Astrocyte of the spinal cord (primary cell): Measurements from ENCODE around the gene HIVEP1.

ENCODE experiments used
- DNase-seq: peaks from one replicate; pipeline ENCODE4 v3.0.0; 2011; ENCODE audit warnings: low read depth, low spot score
- H3K4me3 ChIP-seq: 2 replicates; pipeline ENCODE4 v1.5.1; 2011; ENCODE audit warnings: low read depth, mild to moderate bottlenecking, low read length, moderate library complexity
- CTCF ChIP-seq: IDR thresholded peaks from 2 replicates; pipeline ENCODE4 v1.5.1; 2012; ENCODE audit warnings: low read depth, mild to moderate bottlenecking, low read length, inconsistent platforms
- in situ Hi-C: cut with HindIII; loops from 2 replicates; pipeline ENCODE4 v1.10.0; 2017; ENCODE audit warnings: low sequenced_read_pairs

The HIVEP1 gene

GRCh38 chr6:12182676-12183075 is 170.6 kb downstream of the HIVEP1 start:
- DNase-seq, result no peak
- no peak overlapping the region for H3K4me3 ChIP-seq
- in situ Hi-C loops, result no loop called here
- TF ChIP-seq CTCF, result no peak

- in situ Hi-C loops, result no loop called here
- H3K4me3 ChIP-seq, result no peak overlapping the region
- TF ChIP-seq CTCF, result no peak
- no peak for DNase-seq
These were observed 173.1 kb downstream of the HIVEP1 start for GRCh38 chr6:12185081-12185673.

- no peak for TF ChIP-seq CTCF
- in situ Hi-C loops, result no loop called here
- no peak overlapping the region for H3K4me3 ChIP-seq
- no peak for DNase-seq
These were observed 174.4 kb downstream of the HIVEP1 start for GRCh38 chr6:12186528-12186927.

GRCh38 chr6:12189150-12189549 is 177.0 kb downstream of the HIVEP1 start:
- no peak for DNase-seq
- H3K4me3 ChIP-seq, result no peak overlapping the region
- in situ Hi-C loops, result no loop called here
- TF ChIP-seq CTCF, result no peak

GRCh38 chr6:12189661-12190060 is 177.5 kb downstream of the HIVEP1 start:
- in situ Hi-C loops, result no loop called here
- DNase-seq, result no peak
- H3K4me3 ChIP-seq, result no peak overlapping the region
- no peak for TF ChIP-seq CTCF

GRCh38 chr6:12190252-12190651 is 178.1 kb downstream of the HIVEP1 start:
- in situ Hi-C loops, result no loop called here
- no peak for DNase-seq
- no peak overlapping the region for H3K4me3 ChIP-seq
- no peak for TF ChIP-seq CTCF
